Thoracic aorta (tissue), 2 donors: Measurements from ENCODE around the gene B4GALNT4. TPM values are rescaled to one million over a fixed set of nuclear protein-coding genes. Genes with fewer than 3 reads are reported as not detected.
"Not testable (repeated sequence)": the region's sequence is repeated elsewhere in the genome, so short reads cannot be mapped to it uniquely, and the experiment has no call there.

ENCODE experiments used
- ATAC-seq: fragments of 150-250 bp; one replicate; pipeline ENCODE4 v1.8.0; 2017; ENCODE audit warnings: low read depth; ENCODE audit not compliant: insufficient number of reproducible peaks, low FRiP score
- DNase-seq: peaks from one replicate; pipeline ENCODE4 v3.0.0-alpha.2; 2020; ENCODE audit warnings: low spot score
- H3K27ac ChIP-seq, 2 donors: fragments of 200-600 bp; sonication (generic); 1 replicate in 1 of 2; 2 replicates in 1 of 2; pipeline ENCODE4 v1.5.1; 2016; ENCODE audit warnings: mild to moderate bottlenecking in 2 of 2, moderate library complexity in 2 of 2
- H3K27me3 ChIP-seq: fragments of 200-600 bp; sonication (generic); replicated peaks from 2 replicates; pipeline ENCODE4 v1.6.0; 2016; ENCODE audit warnings: mild to moderate bottlenecking; ENCODE audit not compliant: insufficient read depth
- H3K36me3 ChIP-seq: fragments of 200-600 bp; sonication (generic); one replicate; pipeline ENCODE4 v1.5.1; 2016
- H3K4me1 ChIP-seq, 2 donors: fragments of 200-600 bp; sonication (generic); 1 replicate in 1 of 2; 2 replicates in 1 of 2; pipeline versions ENCODE4 v1.5.1 to v1.6.0; 2016; ENCODE audit warnings: low read depth in 2 of 2, mild to moderate bottlenecking in 1 of 2; ENCODE audit not compliant: control insufficient read depth in 1 of 2
- H3K4me3 ChIP-seq: fragments of 200-600 bp; sonication (generic); 2 replicates; pipeline ENCODE4 v1.5.1; 2016; ENCODE audit warnings: mild to moderate bottlenecking
- H3K9me3 ChIP-seq: fragments of 200-600 bp; sonication (generic); 2 replicates; pipeline ENCODE4 v1.5.1; 2016
- CTCF ChIP-seq: fragments of 200-600 bp; sonication (generic); IDR thresholded peaks from one replicate; pipeline ENCODE4 v1.5.1; 2019; ENCODE audit warnings: antibody characterized with exemption
- total RNA-seq, 2 donors: library from RNA; depleted of rRNA; stranded (reverse); fragments of >200 nt; gene quantifications; one replicate each; pipeline versions ENCODE4 v1.1.0 to v1.2.3, GENCODE V29; 2016

The B4GALNT4 gene
- total RNA-seq, 2 donors from 2014 or later, result 0.78 to 3.7 TPM

GRCh38 chr11:330307-330693 lies 39.0 kb upstream of the B4GALNT4 start:
- DNase-seq (no peak), ATAC-seq (no peak)
- Histone ChIP-seq H3K4me1 (peaks cover 19 to 23% of the 10 kb centered on the region in 2 donors), H3K27me3 (no peaks in the 10 kb centered on the region), H3K36me3 (no peaks in the 10 kb centered on the region), H3K9me3 (no peaks in the 10 kb centered on the region), H3K4me3 (no peak overlapping the region), H3K27ac (no peak overlapping the region)
- TF ChIP-seq CTCF, result no peak

DNA sequence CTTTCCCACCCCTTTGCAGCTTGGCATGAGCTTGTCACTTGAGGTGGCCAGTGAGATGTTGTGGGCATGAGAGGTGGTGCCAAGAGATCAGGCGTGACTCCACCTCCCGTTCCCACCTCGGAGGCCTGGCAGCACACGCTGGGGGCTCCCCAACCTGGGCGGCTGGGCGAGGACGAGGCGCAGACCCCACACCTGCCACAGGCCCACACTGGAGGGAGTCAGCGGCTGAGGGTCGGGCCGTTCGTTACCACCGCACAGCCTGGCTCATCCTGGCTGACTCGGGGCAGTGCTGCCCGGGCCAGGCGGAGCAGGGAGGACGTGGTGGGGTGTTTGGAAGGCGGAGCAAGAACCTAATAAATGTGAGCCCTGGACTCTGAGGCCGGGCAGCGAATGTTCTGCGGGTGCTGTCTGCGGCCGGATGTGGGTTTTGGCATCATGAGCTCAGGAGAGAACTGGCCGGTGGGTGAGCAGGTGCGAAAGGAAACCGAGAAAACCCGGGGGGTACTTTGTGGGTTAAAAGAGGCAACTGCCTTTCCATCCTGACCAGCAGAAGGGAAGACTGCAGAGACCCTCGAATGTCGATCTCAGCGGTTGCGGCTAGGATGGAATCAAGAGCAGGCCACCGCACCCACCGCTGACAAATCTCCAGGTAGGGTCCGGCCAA lies 38.5 kb upstream of the B4GALNT4 start:
- no peak for TF ChIP-seq CTCF
- no peak for DNase-seq
- no peaks in the 10 kb centered on the region for H3K9me3 ChIP-seq
- H3K4me1 ChIP-seq, result peaks cover 15 to 19% of the 10 kb centered on the region in 2 donors
- no peak overlapping the region for H3K27ac ChIP-seq
- H3K27me3 ChIP-seq, result no peaks in the 10 kb centered on the region
- H3K36me3 ChIP-seq, result no peaks in the 10 kb centered on the region
- no peak for ATAC-seq
- no peak overlapping the region for H3K4me3 ChIP-seq

GRCh38 chr11:331358-332060 lies 37.8 kb upstream of the B4GALNT4 start:
- no peak for TF ChIP-seq CTCF
- Histone ChIP-seq H3K27ac (no peak overlapping the region), H3K9me3 (no peaks in the 10 kb centered on the region), H3K36me3 (no peaks in the 10 kb centered on the region), H3K4me1 (peaks cover 10 to 19% of the 10 kb centered on the region in 2 donors), H3K27me3 (no peaks in the 10 kb centered on the region), H3K4me3 (no peak overlapping the region)
- DNase-seq (no peak), ATAC-seq (no peak)

- Histone ChIP-seq H3K9me3 (no peaks in the 10 kb centered on the region), H3K4me1 (peaks cover 0 to 10% of the 10 kb centered on the region in 2 donors), H3K36me3 (no peaks in the 10 kb centered on the region), H3K4me3 (no peak overlapping the region), H3K27me3 (no peaks in the 10 kb centered on the region), H3K27ac (no peak overlapping the region)
- ATAC-seq, result no peak
- no peak for TF ChIP-seq CTCF
- DNase-seq, result no peak
These were observed 36.4 kb upstream of the B4GALNT4 start for GRCh38 chr11:332651-333480.

GRCh38 chr11:333616-334263 lies 35.6 kb upstream of the B4GALNT4 start:
- ATAC-seq, DNase-seq: not testable (repeated sequence)

More at GRCh38 chr11:333616-334263, 35.6 kb upstream of the B4GALNT4 start:
- not testable (repeated sequence) for H3K4me1 ChIP-seq, H3K9me3 ChIP-seq, H3K27ac ChIP-seq, H3K36me3 ChIP-seq, H3K27me3 ChIP-seq, H3K4me3 ChIP-seq
